GM10266 (cell line): Measurements from ENCODE around the gene LGALS3.

Source experiments
- DNase-seq: peaks from one replicate; pipeline ENCODE4 v3.0.0; 2012; ENCODE audit errors: extremely low spot score
- CTCF ChIP-seq: IDR thresholded peaks from 2 replicates; pipeline ENCODE4 v1.5.1; 2012; ENCODE audit warnings: mild to moderate bottlenecking, low read depth; ENCODE audit not compliant: control insufficient read depth, insufficient read depth; ENCODE audit errors: missing control alignments

LGALS3 gene

GRCh38 chr14:55131370-55132137 lies 2.5 kb downstream of the LGALS3 start:
- DNase-seq, result no peak
- TF ChIP-seq CTCF, result no peak

- no peak for DNase-seq
- TF ChIP-seq CTCF, result no peak
Observed at GRCh38 chr14:55133416-55133815, 4.4 kb downstream of the LGALS3 start.

GRCh38 chr14:55136241-55136640 lies 7.2 kb downstream of the LGALS3 start:
- no peak for TF ChIP-seq CTCF
- no peak for DNase-seq

- TF ChIP-seq CTCF, result no peak
- no peak for DNase-seq
Observed at GRCh38 chr14:55136885-55137786, 8.1 kb downstream of the LGALS3 start.

GRCh38 chr14:55138091-55138490 lies 9.0 kb downstream of the LGALS3 start:
- DNase-seq, result no peak
- TF ChIP-seq CTCF, result peak; percentile 29

GRCh38 chr14:55139141-55139540 lies 10.1 kb downstream of the LGALS3 start:
- TF ChIP-seq CTCF, result no peak
- no peak for DNase-seq
